Keratinocyte (primary cell): ENCODE measurements around the gene CYP39A1.

ENCODE experiments used
- EZH2 ChIP-seq: IDR thresholded peaks from one replicate; pipeline ENCODE4 v1.6.1; 2012; ENCODE audit warnings: inconsistent platforms, mild to moderate bottlenecking, low read length, moderate library complexity
- TF ChIP-seq, protein P1 (sequence below), 3 experiments: IDR thresholded peaks in 1 of 3; conservative IDR thresholded peaks in 1 of 3; optimal IDR thresholded peaks in 1 of 3; 2 replicates in 2 of 3; 3 replicates in 1 of 3; pipeline versions ENCODE3 to v1.5.1; 2011; ENCODE audit warnings: low read length in 3 of 3, mild to moderate bottlenecking in 3 of 3, moderate library complexity in 2 of 3, control low read depth in 1 of 3, inconsistent platforms in 1 of 3; ENCODE audit not compliant: insufficient read depth in 2 of 3; ENCODE audit errors: extremely low read depth in 1 of 3

- TF ChIP-seq, protein P1, sequence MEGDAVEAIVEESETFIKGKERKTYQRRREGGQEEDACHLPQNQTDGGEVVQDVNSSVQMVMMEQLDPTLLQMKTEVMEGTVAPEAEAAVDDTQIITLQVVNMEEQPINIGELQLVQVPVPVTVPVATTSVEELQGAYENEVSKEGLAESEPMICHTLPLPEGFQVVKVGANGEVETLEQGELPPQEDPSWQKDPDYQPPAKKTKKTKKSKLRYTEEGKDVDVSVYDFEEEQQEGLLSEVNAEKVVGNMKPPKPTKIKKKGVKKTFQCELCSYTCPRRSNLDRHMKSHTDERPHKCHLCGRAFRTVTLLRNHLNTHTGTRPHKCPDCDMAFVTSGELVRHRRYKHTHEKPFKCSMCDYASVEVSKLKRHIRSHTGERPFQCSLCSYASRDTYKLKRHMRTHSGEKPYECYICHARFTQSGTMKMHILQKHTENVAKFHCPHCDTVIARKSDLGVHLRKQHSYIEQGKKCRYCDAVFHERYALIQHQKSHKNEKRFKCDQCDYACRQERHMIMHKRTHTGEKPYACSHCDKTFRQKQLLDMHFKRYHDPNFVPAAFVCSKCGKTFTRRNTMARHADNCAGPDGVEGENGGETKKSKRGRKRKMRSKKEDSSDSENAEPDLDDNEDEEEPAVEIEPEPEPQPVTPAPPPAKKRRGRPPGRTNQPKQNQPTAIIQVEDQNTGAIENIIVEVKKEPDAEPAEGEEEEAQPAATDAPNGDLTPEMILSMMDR (optimal IDR thresholded peaks at IDR 0.05 in 1 of 3, IDR thresholded peaks at IDR 0.05 in 1 of 3, conservative IDR thresholded peaks at IDR 0.05 in 1 of 3; ENCODE audit: extremely low read depth in 1 of 3, insufficient read depth in 2 of 3, low read length in 3 of 3), result no peak
- TF ChIP-seq EZH2, result no peak
Measured at GRCh38 chr6:46575530-46575929, 77.1 kb downstream of the CYP39A1 start.
